ENCODE data around the gene PSD4. TPM values are rescaled to one million over a fixed set of nuclear protein-coding genes. Genes with fewer than 3 reads are reported as not detected.

PSD4 gene
- polyA plus RNA-seq, 1 experiment = 0.37 TPM

GRCh38 chr2:113127646-113128570 lies 45.9 kb upstream of the PSD4 start:
- no peak for DNase-seq (ENCODE audit: low read depth, low spot score)
- peaks cover 19% of the 10 kb centered on the region for H3K27me3 ChIP-seq (ENCODE audit: control insufficient read depth, insufficient read depth, low read length)
- H3K4me3 ChIP-seq (ENCODE audit: low read depth, low read length) = no peak overlapping the region
- TF ChIP-seq, protein P1, sequence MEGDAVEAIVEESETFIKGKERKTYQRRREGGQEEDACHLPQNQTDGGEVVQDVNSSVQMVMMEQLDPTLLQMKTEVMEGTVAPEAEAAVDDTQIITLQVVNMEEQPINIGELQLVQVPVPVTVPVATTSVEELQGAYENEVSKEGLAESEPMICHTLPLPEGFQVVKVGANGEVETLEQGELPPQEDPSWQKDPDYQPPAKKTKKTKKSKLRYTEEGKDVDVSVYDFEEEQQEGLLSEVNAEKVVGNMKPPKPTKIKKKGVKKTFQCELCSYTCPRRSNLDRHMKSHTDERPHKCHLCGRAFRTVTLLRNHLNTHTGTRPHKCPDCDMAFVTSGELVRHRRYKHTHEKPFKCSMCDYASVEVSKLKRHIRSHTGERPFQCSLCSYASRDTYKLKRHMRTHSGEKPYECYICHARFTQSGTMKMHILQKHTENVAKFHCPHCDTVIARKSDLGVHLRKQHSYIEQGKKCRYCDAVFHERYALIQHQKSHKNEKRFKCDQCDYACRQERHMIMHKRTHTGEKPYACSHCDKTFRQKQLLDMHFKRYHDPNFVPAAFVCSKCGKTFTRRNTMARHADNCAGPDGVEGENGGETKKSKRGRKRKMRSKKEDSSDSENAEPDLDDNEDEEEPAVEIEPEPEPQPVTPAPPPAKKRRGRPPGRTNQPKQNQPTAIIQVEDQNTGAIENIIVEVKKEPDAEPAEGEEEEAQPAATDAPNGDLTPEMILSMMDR (IDR thresholded peaks at IDR 0.05; ENCODE audit: low read depth, low read length) = no peak
- H3K9me3 ChIP-seq (ENCODE audit: control insufficient read depth, insufficient read depth, low read length) = no peaks in the 10 kb centered on the region
- POLR2A ChIA-PET = no interaction called here
- no peak overlapping the region for H3K27ac ChIP-seq (ENCODE audit: low read depth, low read length)
- CTCF ChIA-PET = interaction anchor here (2.5 kb wide), 1 partner anchor 10 kb away, joined by 18 read pairs; no protein-coding TSS in a partner anchor

DNA sequence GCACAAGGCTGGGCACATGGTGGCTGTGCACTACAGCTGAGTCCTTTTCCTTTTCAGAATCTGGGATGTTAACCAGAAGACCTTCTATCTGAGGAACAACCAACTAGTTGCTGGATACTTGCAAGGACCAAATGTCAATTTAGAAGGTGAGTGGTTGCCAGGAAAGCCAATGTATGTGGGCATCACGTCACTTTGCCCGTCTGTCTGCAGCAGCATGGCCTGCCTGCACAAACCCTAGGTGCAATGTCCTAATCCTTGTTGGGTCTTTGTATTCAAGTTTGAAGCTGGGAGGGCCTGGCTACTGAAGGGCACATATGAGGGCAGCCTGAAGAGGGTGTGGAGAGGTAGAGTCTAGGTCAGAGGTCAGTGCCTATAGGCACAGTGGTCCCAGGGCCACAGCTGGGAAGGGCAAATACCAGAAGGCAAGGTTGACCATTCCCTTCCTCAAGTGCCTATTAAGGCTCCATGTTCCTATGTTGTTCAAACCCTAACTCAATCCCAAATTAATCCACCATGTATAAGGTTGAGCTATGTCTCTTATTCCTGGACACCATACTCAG lies 44.2 kb upstream of the PSD4 start:
- ChIA-PET CTCF (interaction anchor here (0.5 to 2.5 kb wide), 3 partner anchors 8 to 261 kb away, joined by 3 to 18 read pairs (median 3); no protein-coding TSS in a partner anchor), POLR2A (no interaction called here)
- Histone ChIP-seq H3K4me3 (ENCODE audit: low read depth, low read length) (no peak overlapping the region), H3K9me3 (ENCODE audit: control insufficient read depth, insufficient read depth, low read length) (no peaks in the 10 kb centered on the region), H3K27ac (ENCODE audit: low read depth, low read length) (no peak overlapping the region), H3K27me3 (ENCODE audit: control insufficient read depth, insufficient read depth, low read length) (peaks cover 26% of the 10 kb centered on the region)
- TF ChIP-seq, protein P1 (IDR thresholded peaks at IDR 0.05; ENCODE audit: low read depth, low read length) = no peak
- DNase-seq (ENCODE audit: low read depth, low spot score) = no peak

GRCh38 chr2:113131352-113132185 lies 42.2 kb upstream of the PSD4 start:
- Histone ChIP-seq H3K27me3 (ENCODE audit: control insufficient read depth, insufficient read depth, low read length) (peaks cover 29% of the 10 kb centered on the region), H3K4me3 (ENCODE audit: low read depth, low read length) (no peak overlapping the region), H3K9me3 (ENCODE audit: control insufficient read depth, insufficient read depth, low read length) (no peaks in the 10 kb centered on the region), H3K27ac (ENCODE audit: low read depth, low read length) (no peak overlapping the region)
- TF ChIP-seq, protein P1 (IDR thresholded peaks at IDR 0.05; ENCODE audit: low read depth, low read length) = no peak
- ChIA-PET POLR2A (no interaction called here), CTCF (interaction anchor here (1.2 kb wide), 1 partner anchor 259 kb away, joined by 5 read pairs; no protein-coding TSS in a partner anchor)
- no peak for DNase-seq (ENCODE audit: low read depth, low spot score)

GRCh38 chr2:113132414-113133021 lies 41.3 kb upstream of the PSD4 start:
- POLR2A ChIA-PET = no interaction called here
- no peak overlapping the region for H3K4me3 ChIP-seq (ENCODE audit: low read depth, low read length)
- H3K27ac ChIP-seq (ENCODE audit: low read depth, low read length) = no peak overlapping the region
- H3K9me3 ChIP-seq (ENCODE audit: control insufficient read depth, insufficient read depth, low read length) = no peaks in the 10 kb centered on the region
- TF ChIP-seq, protein P1 (IDR thresholded peaks at IDR 0.05; ENCODE audit: low read depth, low read length) = no peak
- no peak for DNase-seq (ENCODE audit: low read depth, low spot score)
- H3K27me3 ChIP-seq (ENCODE audit: control insufficient read depth, insufficient read depth, low read length) = peaks cover 30% of the 10 kb centered on the region
- CTCF ChIA-PET = interaction anchor here (1.4 to 10.4 kb wide), 2 partner anchors 69 to 258 kb away, joined by 23 to 200 read pairs; no protein-coding TSS in a partner anchor

Data from AG04450 (cell line).